ENCODE results near the gene AMOTL1. TPM values are rescaled to one million over a fixed set of nuclear protein-coding genes. Genes with fewer than 3 reads are reported as not detected.

AMOTL1 gene
- total and polyA plus RNA-seq, 2 donors (not counting 3 experiments of a cell fraction or from before 2014, with no cell fraction given) = 12.5 to 37.8 TPM

DNA sequence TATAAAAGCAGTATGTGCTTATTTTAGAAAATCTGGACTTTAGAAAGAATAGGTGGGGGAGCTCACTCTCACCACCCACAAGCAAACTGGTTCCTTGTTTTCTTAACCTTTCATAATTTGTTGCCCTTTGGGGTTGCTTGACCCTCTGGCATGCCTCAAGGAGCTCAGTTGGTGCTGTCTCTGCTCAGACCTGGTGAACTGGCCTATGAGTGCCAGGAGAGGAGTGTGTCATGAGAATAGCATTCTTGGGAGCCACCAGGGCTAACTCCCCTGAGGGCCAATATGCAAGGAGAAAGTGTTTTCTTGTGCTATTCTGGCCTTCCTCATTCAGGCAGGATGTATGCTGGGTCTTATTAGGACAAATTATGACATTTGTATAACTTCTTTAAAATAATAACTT is 21.0 kb upstream of the AMOTL1 start:
- Histone ChIP-seq H3K27ac (ENCODE audit: insufficient read depth, low read depth, low read length) (no peak overlapping the region), H3K79me2 (ENCODE audit: control insufficient read depth, insufficient read depth, low read length) (no peaks in the 10 kb centered on the region), H4K20me1 (replicated peaks; ENCODE audit: control insufficient read depth, extremely low read depth, insufficient read depth, low read length) (no peaks in the 10 kb centered on the region), H3K4me1 (ENCODE audit: control insufficient read depth, extremely low read depth, insufficient read depth, low read length) (peaks cover 20% of the 10 kb centered on the region), H3K36me3 (ENCODE audit: control insufficient read depth in 2 of 2, extremely low read depth in 1 of 2, insufficient read depth in 2 of 2, low read length in 2 of 2) (no peaks in the 10 kb centered on the region), H2AFZ (ENCODE audit: low read depth, low read length) (no peak overlapping the region), H3K4me3 (replicated peaks in 1 of 3; ENCODE audit: insufficient read depth in 1 of 3, low read depth in 1 of 3, low read length in 3 of 3) (no peak overlapping the region), H3K9me3 (replicated peaks; ENCODE audit: control insufficient read depth, insufficient read depth, low read length) (no peaks in the 10 kb centered on the region), H3K9ac (replicated peaks; ENCODE audit: extremely low read depth, insufficient read depth, low read length) (no peak overlapping the region), H3K4me2 (ENCODE audit: insufficient read depth, low read length) (no peak overlapping the region), H3K9me1 (replicated peaks; ENCODE audit: control insufficient read depth, extremely low read depth, insufficient read depth, low read length) (no peaks in the 10 kb centered on the region), H3K27me3 (ENCODE audit: control insufficient read depth in 2 of 2, insufficient read depth in 2 of 2, low read length in 2 of 2) (no peaks in the 10 kb centered on the region)
- no TSS peak for BruUV-seq (replicated peaks)
- ChIA-PET CTCF (interaction anchor here (1.1 to 2.1 kb wide), 2 partner anchors 15 to 124 kb away, joined by 3 to 8 read pairs; no protein-coding TSS in a partner anchor), POLR2A (no interaction called here)
- intact Hi-C loops (cut with micrococcal nuclease) = no loop called here
- FAIRE-seq = no peak
- no peak for DNase-seq (ENCODE audit: low read depth, low spot score)
- TF ChIP-seq EZH2 (IDR thresholded peaks at IDR 0.05; ENCODE audit: borderline replicate concordance, low read depth, low read length, severe bottlenecking) = no peak
- dilution Hi-C loops (cut with MboI; ENCODE audit: extremely low pct_ligation_motif_present, low sequenced_read_pairs) = no loop called here

DNA sequence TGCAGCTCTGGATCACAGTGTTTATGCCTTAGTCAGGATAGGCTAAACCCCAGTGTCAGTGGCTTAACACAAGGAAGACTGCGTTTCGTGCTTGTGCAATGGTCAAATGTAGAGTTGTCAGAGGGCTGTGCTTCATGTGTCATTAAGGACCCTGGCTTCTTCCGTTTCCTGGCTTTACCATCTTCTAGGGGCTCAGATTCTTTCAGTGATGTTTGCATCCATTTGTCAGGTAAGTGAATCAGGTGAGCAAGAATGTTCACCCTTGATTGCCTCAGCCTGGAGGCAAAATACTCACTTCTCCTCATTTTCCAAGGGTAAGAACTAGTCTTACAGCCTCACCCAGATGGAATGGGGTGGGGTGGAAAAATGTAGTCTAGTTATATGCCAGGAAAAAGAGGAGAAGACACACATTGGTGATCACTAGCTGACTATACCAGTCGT is 20.5 kb upstream of the AMOTL1 start:
- H3K79me2 ChIP-seq (ENCODE audit: control insufficient read depth, insufficient read depth, low read length) = no peaks in the 10 kb centered on the region
- dilution Hi-C loops (cut with MboI; ENCODE audit: extremely low pct_ligation_motif_present, low sequenced_read_pairs) (no loop called here), intact Hi-C loops (cut with micrococcal nuclease) (no loop called here)
- DNase-seq (ENCODE audit: low read depth, low spot score) = no peak
- no peak overlapping the region for H2AFZ ChIP-seq (ENCODE audit: low read depth, low read length)
- TF ChIP-seq, protein P1, sequence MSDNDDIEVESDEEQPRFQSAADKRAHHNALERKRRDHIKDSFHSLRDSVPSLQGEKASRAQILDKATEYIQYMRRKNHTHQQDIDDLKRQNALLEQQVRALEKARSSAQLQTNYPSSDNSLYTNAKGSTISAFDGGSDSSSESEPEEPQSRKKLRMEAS (IDR thresholded peaks at IDR 0.05; ENCODE audit: insufficient read depth, insufficient read length) = no peak
- TF ChIP-seq EZH2 (IDR thresholded peaks at IDR 0.05; ENCODE audit: borderline replicate concordance, low read depth, low read length, severe bottlenecking) (no peak), POLR2AphosphoS5 (IDR thresholded peaks at IDR 0.05; ENCODE audit: insufficient read depth, low read depth, low read length) (no peak), MYC (IDR thresholded peaks at IDR 0.05; ENCODE audit: low read depth, low read length) (no peak)
- H3K27me3 ChIP-seq (ENCODE audit: control insufficient read depth in 2 of 2, insufficient read depth in 2 of 2, low read length in 2 of 2) = no peaks in the 10 kb centered on the region
- H4K20me1 ChIP-seq (replicated peaks; ENCODE audit: control insufficient read depth, extremely low read depth, insufficient read depth, low read length) = no peaks in the 10 kb centered on the region
- H3K36me3 ChIP-seq (ENCODE audit: control insufficient read depth in 2 of 2, extremely low read depth in 1 of 2, insufficient read depth in 2 of 2, low read length in 2 of 2) = no peaks in the 10 kb centered on the region
- ChIA-PET CTCF (no interaction called here), POLR2A (no interaction called here)
- no peaks in the 10 kb centered on the region for H3K9me1 ChIP-seq (replicated peaks; ENCODE audit: control insufficient read depth, extremely low read depth, insufficient read depth, low read length)
- FAIRE-seq = no peak
- H3K4me2 ChIP-seq (ENCODE audit: insufficient read depth, low read length) = no peak overlapping the region
- no TSS peak for BruUV-seq (replicated peaks)
- peaks cover 20% of the 10 kb centered on the region for H3K4me1 ChIP-seq (ENCODE audit: control insufficient read depth, extremely low read depth, insufficient read depth, low read length)
- no peak overlapping the region for H3K27ac ChIP-seq (ENCODE audit: insufficient read depth, low read depth, low read length)
- H3K9me3 ChIP-seq (replicated peaks; ENCODE audit: control insufficient read depth, insufficient read depth, low read length) = no peaks in the 10 kb centered on the region
- no peak overlapping the region for H3K9ac ChIP-seq (replicated peaks; ENCODE audit: extremely low read depth, insufficient read depth, low read length)
- no peak overlapping the region for H3K4me3 ChIP-seq (replicated peaks in 1 of 3; ENCODE audit: insufficient read depth in 1 of 3, low read depth in 1 of 3, low read length in 3 of 3)

Data from endothelial cell of umbilical vein (primary cell).